CD4-positive, alpha-beta T cell treated with Interleukin-12 subunit alpha and Interleukin-12 subunit beta, for 1 hour (primary cell): Measurements from ENCODE around the gene PIWIL4.
"Not testable (repeated sequence)": the region's sequence is repeated elsewhere in the genome, so short reads cannot be mapped to it uniquely, and the experiment has no call there.

Source experiments
- DNase-seq: peaks from one replicate; pipeline ENCODE4 v3.0.0-alpha.2; 2020

Gene PIWIL4

GRCh38 chr11:94586978-94587377 is 19.8 kb downstream of the PIWIL4 start:
- no peak for DNase-seq

GRCh38 chr11:94588366-94588942 is 21.3 kb downstream of the PIWIL4 start:
- no peak for DNase-seq

GRCh38 chr11:94590352-94591041 is 23.3 kb downstream of the PIWIL4 start:
- DNase-seq: no peak

GRCh38 chr11:94593030-94593429 is 25.9 kb downstream of the PIWIL4 start:
- no peak for DNase-seq

- no peak for DNase-seq
Observed at GRCh38 chr11:94595076-94595475, 27.9 kb downstream of the PIWIL4 start.

- no peak for DNase-seq
Observed at GRCh38 chr11:94597896-94598295, 30.7 kb downstream of the PIWIL4 start.

- no peak for DNase-seq
Observed at GRCh38 chr11:94599510-94599909, 32.3 kb downstream of the PIWIL4 start.

GRCh38 chr11:94602430-94603372 is 35.5 kb downstream of the PIWIL4 start:
- DNase-seq: peak; percentile 49

GRCh38 chr11:94603587-94603986 is 36.4 kb downstream of the PIWIL4 start:
- DNase-seq: no peak

GRCh38 chr11:94604482-94604881 is 37.3 kb downstream of the PIWIL4 start:
- no peak for DNase-seq

GRCh38 chr11:94613120-94613519 is 46.0 kb downstream of the PIWIL4 start:
- DNase-seq: no peak

GRCh38 chr11:94623120-94623735 is 56.1 kb downstream of the PIWIL4 start:
- peak; percentile 47 for DNase-seq

GRCh38 chr11:94625422-94625821 is 58.3 kb downstream of the PIWIL4 start:
- not testable (repeated sequence) for DNase-seq

- not testable (repeated sequence) for DNase-seq
Observed at GRCh38 chr11:94627003-94627560, 59.9 kb downstream of the PIWIL4 start.

- no peak for DNase-seq
Observed at GRCh38 chr11:94629741-94630140, 62.6 kb downstream of the PIWIL4 start.

- no peak for DNase-seq
Observed at GRCh38 chr11:94630221-94630620, 63.1 kb downstream of the PIWIL4 start.

GRCh38 chr11:94632356-94632755 is 65.2 kb downstream of the PIWIL4 start:
- no peak for DNase-seq

- DNase-seq: no peak
Observed at GRCh38 chr11:94635072-94635471, 67.9 kb downstream of the PIWIL4 start.

- DNase-seq: no peak
Observed at GRCh38 chr11:94636388-94636949, 69.3 kb downstream of the PIWIL4 start.

- DNase-seq: no peak
Observed at GRCh38 chr11:94638301-94638901, 71.2 kb downstream of the PIWIL4 start.

- no peak for DNase-seq
Observed at GRCh38 chr11:94638902-94639373, 71.8 kb downstream of the PIWIL4 start.
